Loucy (cell line): ENCODE results near the gene PDGFC.

Experiments
- CTCF ChIP-seq: fragments of 200-600 bp; sonication (generic); conservative IDR thresholded peaks from 2 replicates; pipeline ENCODE4 v1.5.1; 2014; ENCODE audit warnings: mild to moderate bottlenecking, antibody characterized with exemption, low read length
- EZH2phosphoT487 ChIP-seq: fragments of 200-600 bp; IDR thresholded peaks from 2 replicates; pipeline ENCODE4 v1.6.1; 2018; ENCODE audit warnings: antibody characterized with exemption, mild to moderate bottlenecking, moderate library complexity, borderline replicate concordance

GRCh38 chr4:157012781-157013180 lies 41.2 kb upstream of the PDGFC start:
- TF ChIP-seq CTCF (no peak), EZH2phosphoT487 (no peak)
